ENCODE results near the gene ABHD5.
"Not testable (repeated sequence)": the region's sequence is repeated elsewhere in the genome, so short reads cannot be mapped to it uniquely, and the experiment has no call there.

ABHD5 gene

GRCh38 chr3:43650345-43650744 is 40.4 kb upstream of the ABHD5 start:
- DNase-seq (ENCODE audit: low spot score): no peak
- TF ChIP-seq CTCF (IDR thresholded peaks at IDR 0.05): no peak
- Histone ChIP-seq H3K27ac (no peak overlapping the region), H3K4me3 (no peak overlapping the region)

GRCh38 chr3:43656390-43656789 is 34.3 kb upstream of the ABHD5 start:
- H3K27ac ChIP-seq; DNase-seq (ENCODE audit: low spot score); H3K4me3 ChIP-seq: not testable (repeated sequence)

- Histone ChIP-seq H3K27ac (no peak overlapping the region), H3K4me3 (no peak overlapping the region)
- no peak for DNase-seq (ENCODE audit: low spot score)
- TF ChIP-seq CTCF (IDR thresholded peaks at IDR 0.05): no peak
Observed at GRCh38 chr3:43659250-43659880, 31.4 kb upstream of the ABHD5 start.

- DNase-seq (ENCODE audit: low spot score); H3K4me3 ChIP-seq; H3K27ac ChIP-seq: not testable (repeated sequence)
Observed at GRCh38 chr3:43661376-43661775, 29.4 kb upstream of the ABHD5 start.

- not testable (repeated sequence) for H3K4me3 ChIP-seq; H3K27ac ChIP-seq; DNase-seq (ENCODE audit: low spot score)
Observed at GRCh38 chr3:43665011-43665410, 25.7 kb upstream of the ABHD5 start.

GRCh38 chr3:43670635-43671522 is 19.9 kb upstream of the ABHD5 start:
- Histone ChIP-seq H3K4me3 (no peak overlapping the region), H3K27ac (no peak overlapping the region)
- TF ChIP-seq CTCF (IDR thresholded peaks at IDR 0.05): no peak
- DNase-seq (ENCODE audit: low spot score): no peak

- DNase-seq (ENCODE audit: low spot score): no peak
- Histone ChIP-seq H3K27ac (no peak overlapping the region), H3K4me3 (no peak overlapping the region)
- TF ChIP-seq CTCF (IDR thresholded peaks at IDR 0.05): no peak
Observed at GRCh38 chr3:43674345-43675085, 16.2 kb upstream of the ABHD5 start.

- Histone ChIP-seq H3K27ac (no peak overlapping the region), H3K4me3 (no peak overlapping the region)
- no peak for TF ChIP-seq CTCF (IDR thresholded peaks at IDR 0.05)
- no peak for DNase-seq (ENCODE audit: low spot score)
Observed at GRCh38 chr3:43675593-43675992, 15.1 kb upstream of the ABHD5 start.

Measured in coronary artery (tissue), 2 donors.